HTERT RPE-1 (cell line): ENCODE measurements around the gene SNRNP35.
"Not testable (repeated sequence)": the region's sequence is repeated elsewhere in the genome, so short reads cannot be mapped to it uniquely, and the experiment has no call there.

ENCODE experiments used
- in situ Hi-C: fragments of 300-500 bp; cut with MboI; formaldehyde crosslinking; loops from 4 replicates; pipeline ENCODE4 v1.14.3; 2020; ENCODE audit warnings: low sequenced_read_pairs

SNRNP35 gene

GRCh38 chr12:123449249-123449733, 8.6 kb upstream of the SNRNP35 start:
- in situ Hi-C loops, result no loop called here

GRCh38 chr12:123449856-123450255, 8.1 kb upstream of the SNRNP35 start:
- in situ Hi-C loops, result no loop called here

- in situ Hi-C loops, result no loop called here
These were observed 7.3 kb upstream of the SNRNP35 start for GRCh38 chr12:123450636-123451035.

GRCh38 chr12:123452276-123452550, 5.7 kb upstream of the SNRNP35 start:
- in situ Hi-C loops, result not testable (repeated sequence)

GRCh38 chr12:123453165-123453564, 4.8 kb upstream of the SNRNP35 start:
- in situ Hi-C loops, result no loop called here

GRCh38 chr12:123463174-123463573, 5.2 kb downstream of the SNRNP35 start:
- in situ Hi-C loops, result not testable (repeated sequence)

GRCh38 chr12:123465084-123465483, 7.1 kb downstream of the SNRNP35 start:
- in situ Hi-C loops, result no loop called here

- in situ Hi-C loops, result no loop called here
These were observed 10.8 kb downstream of the SNRNP35 start for GRCh38 chr12:123468786-123469185.

- in situ Hi-C loops, result no loop called here
These were observed 12.0 kb downstream of the SNRNP35 start for GRCh38 chr12:123469978-123470377.

- in situ Hi-C loops, result no loop called here
These were observed 13.6 kb downstream of the SNRNP35 start for GRCh38 chr12:123471374-123472068.

GRCh38 chr12:123472438-123472849, 14.5 kb downstream of the SNRNP35 start:
- in situ Hi-C loops, result no loop called here

- in situ Hi-C loops, result no loop called here
These were observed 16.7 kb downstream of the SNRNP35 start for GRCh38 chr12:123474485-123475245.

- in situ Hi-C loops, result no loop called here
These were observed 17.3 kb downstream of the SNRNP35 start for GRCh38 chr12:123475246-123475703.

GRCh38 chr12:123478069-123478468, 20.1 kb downstream of the SNRNP35 start:
- in situ Hi-C loops, result no loop called here

GRCh38 chr12:123478762-123479161, 20.8 kb downstream of the SNRNP35 start:
- in situ Hi-C loops, result no loop called here

GRCh38 chr12:123479442-123480180, 21.7 kb downstream of the SNRNP35 start:
- in situ Hi-C loops, result no loop called here

GRCh38 chr12:123481251-123481650, 23.3 kb downstream of the SNRNP35 start:
- in situ Hi-C loops, result not testable (repeated sequence)

- in situ Hi-C loops, result no loop called here
These were observed 24.9 kb downstream of the SNRNP35 start for GRCh38 chr12:123482876-123483275.

GRCh38 chr12:123483602-123484248, 25.8 kb downstream of the SNRNP35 start:
- in situ Hi-C loops, result no loop called here

- in situ Hi-C loops, result no loop called here
These were observed 27.8 kb downstream of the SNRNP35 start for GRCh38 chr12:123485756-123486155.

GRCh38 chr12:123487428-123487827, 29.5 kb downstream of the SNRNP35 start:
- in situ Hi-C loops, result no loop called here
